Activated naive CD4-positive, alpha-beta T cell treated with anti-CD3 and anti-CD28 coated beads, Interleukin-2, amount 10 ng/mL, durations not matched to agents 7 days and 5 days (primary cell): Measurements from ENCODE around the gene SCARB1.

Source experiments
- CTCF ChIA-PET: fragments of 350-600 bp; sonication (Branson Sonifier 250); formaldehyde crosslinking; loops from one replicate; lab custom pipeline; 2021; ENCODE audit warnings: antibody characterized with exemption; lab: Charles Lee
- DNase-seq: peaks from one replicate; pipeline ENCODE4 v3.0.0-alpha.2; 2020
- H3K27ac Mint-ChIP-seq: one replicate; pipeline ENCODE4 v1.8.0; 2021; ENCODE audit warnings: mild to moderate bottlenecking, moderate library complexity, mixed read lengths
- H3K27me3 Mint-ChIP-seq: one replicate; pipeline ENCODE4 v1.8.0; 2021; ENCODE audit warnings: mild to moderate bottlenecking, mixed read lengths
- H3K36me3 Mint-ChIP-seq: one replicate; pipeline ENCODE4 v1.8.0; 2021; ENCODE audit warnings: mixed read lengths
- H3K4me1 Mint-ChIP-seq: one replicate; pipeline ENCODE4 v1.8.0; 2021; ENCODE audit warnings: mixed read lengths
- H3K4me3 Mint-ChIP-seq: one replicate; pipeline ENCODE4 v1.8.0; 2021; ENCODE audit warnings: mild to moderate bottlenecking, moderate library complexity, mixed read lengths
- H3K9me3 Mint-ChIP-seq: one replicate; pipeline ENCODE4 v1.8.0; 2021; ENCODE audit warnings: mixed read lengths

SCARB1 gene

GRCh38 chr12:124833693-124834122 is 30.0 kb downstream of the SCARB1 start:
- Mint-ChIP-seq H3K4me3 (no peak overlapping the region), H3K4me1 (no peaks in the 10 kb centered on the region), H3K27ac (no peak overlapping the region), H3K36me3 (no peaks in the 10 kb centered on the region), H3K27me3 (no peaks in the 10 kb centered on the region), H3K9me3 (no peaks in the 10 kb centered on the region)
- CTCF ChIA-PET, result no interaction called here
- no peak for DNase-seq

GRCh38 chr12:124832856-124833255 is 30.8 kb downstream of the SCARB1 start:
- DNase-seq, result no peak
- no peaks in the 10 kb centered on the region for H3K36me3 Mint-ChIP-seq
- no peaks in the 10 kb centered on the region for H3K9me3 Mint-ChIP-seq
- CTCF ChIA-PET, result no interaction called here
- H3K27me3 Mint-ChIP-seq, result no peaks in the 10 kb centered on the region
- H3K4me1 Mint-ChIP-seq, result no peaks in the 10 kb centered on the region
- no peak overlapping the region for H3K27ac Mint-ChIP-seq
- H3K4me3 Mint-ChIP-seq, result no peak overlapping the region

- Mint-ChIP-seq H3K9me3 (no peaks in the 10 kb centered on the region), H3K4me1 (no peaks in the 10 kb centered on the region), H3K27me3 (no peaks in the 10 kb centered on the region), H3K36me3 (no peaks in the 10 kb centered on the region), H3K27ac (no peak overlapping the region), H3K4me3 (no peak overlapping the region)
- CTCF ChIA-PET, result no interaction called here
- no peak for DNase-seq
Observed at GRCh38 chr12:124831590-124831989, 32.1 kb downstream of the SCARB1 start.

DNA sequence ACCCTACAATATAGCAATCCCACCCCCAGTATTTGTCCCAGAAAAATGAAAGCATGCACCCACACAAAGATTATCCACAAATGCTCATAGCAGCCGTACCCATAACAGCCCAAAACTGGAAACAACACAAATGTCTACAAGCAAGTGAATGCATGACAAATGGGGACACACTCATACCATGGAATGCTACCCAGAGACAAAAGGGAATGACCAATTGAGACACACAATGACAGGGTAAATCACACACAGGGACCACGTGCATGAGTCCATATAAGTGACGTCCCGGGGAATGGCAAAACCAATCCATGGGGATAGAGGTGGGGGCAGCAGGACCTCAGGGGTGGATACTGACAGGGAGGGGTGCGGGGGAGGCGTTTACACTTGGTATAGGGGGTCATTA is 33.4 kb downstream of the SCARB1 start:
- no peaks in the 10 kb centered on the region for H3K4me1 Mint-ChIP-seq
- no peak overlapping the region for H3K4me3 Mint-ChIP-seq
- CTCF ChIA-PET, result no interaction called here
- no peaks in the 10 kb centered on the region for H3K36me3 Mint-ChIP-seq
- H3K9me3 Mint-ChIP-seq, result no peaks in the 10 kb centered on the region
- no peak for DNase-seq
- no peaks in the 10 kb centered on the region for H3K27me3 Mint-ChIP-seq
- no peak overlapping the region for H3K27ac Mint-ChIP-seq

DNA sequence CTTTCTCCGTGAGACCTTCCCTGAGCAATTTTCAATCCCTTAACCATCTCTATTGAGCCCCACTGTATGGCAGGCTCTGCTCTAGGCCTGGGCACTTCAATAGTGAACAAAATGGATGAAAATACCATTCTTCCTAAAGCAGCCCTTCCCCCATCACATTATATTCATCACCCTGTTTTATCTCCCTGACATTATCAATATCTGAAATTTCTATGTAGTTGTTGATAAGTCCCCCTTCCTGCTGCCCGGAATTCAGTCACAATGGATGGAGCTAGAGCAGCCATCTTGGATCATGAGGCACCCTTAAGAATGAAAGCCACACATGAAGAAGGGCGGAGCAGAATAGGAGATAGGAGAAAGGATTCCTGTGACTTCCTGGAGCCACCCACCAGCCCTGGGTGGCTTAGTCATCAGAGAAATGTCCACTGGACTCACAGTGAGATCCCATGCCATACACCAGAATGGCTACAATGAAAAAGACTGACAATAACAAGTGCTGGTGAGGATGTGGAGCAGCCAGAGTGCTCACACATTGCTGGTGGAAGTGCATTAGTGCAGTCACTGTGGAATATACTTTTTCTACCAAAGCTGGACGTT is 33.9 kb downstream of the SCARB1 start:
- no peaks in the 10 kb centered on the region for H3K36me3 Mint-ChIP-seq
- no peak overlapping the region for H3K27ac Mint-ChIP-seq
- CTCF ChIA-PET, result interaction anchor here (1.0 kb wide), 1 partner anchor 18 kb away, joined by 3 read pairs; no protein-coding TSS in a partner anchor
- no peaks in the 10 kb centered on the region for H3K9me3 Mint-ChIP-seq
- H3K4me1 Mint-ChIP-seq, result no peaks in the 10 kb centered on the region
- no peaks in the 10 kb centered on the region for H3K27me3 Mint-ChIP-seq
- H3K4me3 Mint-ChIP-seq, result no peak overlapping the region
- DNase-seq, result no peak

DNA sequence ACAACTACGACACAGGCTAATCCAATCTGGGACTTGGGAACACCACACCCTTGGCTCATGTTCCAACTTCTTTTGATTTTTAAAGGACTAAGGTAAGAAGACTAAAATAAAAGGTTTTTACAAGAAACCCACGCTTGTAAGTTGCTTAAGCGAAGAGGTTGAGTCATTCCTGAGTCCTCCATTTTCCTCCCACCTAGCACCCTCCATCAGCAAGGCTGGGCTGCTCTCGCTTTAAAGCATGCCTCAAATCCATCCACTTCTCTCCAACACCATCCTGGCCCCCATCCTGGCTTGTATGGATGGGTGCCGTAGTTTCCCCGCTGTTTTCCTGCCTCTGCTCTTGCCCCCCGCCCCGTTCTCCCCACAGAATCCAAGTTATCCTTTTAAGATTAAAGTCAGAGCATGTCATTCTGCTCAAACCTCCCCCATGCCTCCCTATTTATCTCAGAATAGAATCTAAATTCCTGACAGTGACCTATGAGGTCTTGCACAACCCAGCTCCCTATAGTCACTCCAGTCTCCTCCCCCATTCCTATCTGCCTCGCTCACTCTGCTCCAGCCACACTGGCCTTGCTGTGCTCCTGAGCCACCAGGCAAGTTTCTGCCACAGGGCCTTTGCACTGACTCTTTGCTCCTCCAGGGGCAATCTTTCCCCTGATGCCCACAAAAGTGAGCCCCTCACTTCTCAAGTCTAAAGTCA is 34.5 kb downstream of the SCARB1 start:
- H3K9me3 Mint-ChIP-seq, result no peaks in the 10 kb centered on the region
- no peak overlapping the region for H3K4me3 Mint-ChIP-seq
- H3K27me3 Mint-ChIP-seq, result no peaks in the 10 kb centered on the region
- DNase-seq, result no peak
- no peaks in the 10 kb centered on the region for H3K36me3 Mint-ChIP-seq
- H3K27ac Mint-ChIP-seq, result no peak overlapping the region
- CTCF ChIA-PET, result interaction anchor here (1.0 kb wide), 1 partner anchor 17 kb away, joined by 3 read pairs; no protein-coding TSS in a partner anchor
- H3K4me1 Mint-ChIP-seq, result no peaks in the 10 kb centered on the region

DNA sequence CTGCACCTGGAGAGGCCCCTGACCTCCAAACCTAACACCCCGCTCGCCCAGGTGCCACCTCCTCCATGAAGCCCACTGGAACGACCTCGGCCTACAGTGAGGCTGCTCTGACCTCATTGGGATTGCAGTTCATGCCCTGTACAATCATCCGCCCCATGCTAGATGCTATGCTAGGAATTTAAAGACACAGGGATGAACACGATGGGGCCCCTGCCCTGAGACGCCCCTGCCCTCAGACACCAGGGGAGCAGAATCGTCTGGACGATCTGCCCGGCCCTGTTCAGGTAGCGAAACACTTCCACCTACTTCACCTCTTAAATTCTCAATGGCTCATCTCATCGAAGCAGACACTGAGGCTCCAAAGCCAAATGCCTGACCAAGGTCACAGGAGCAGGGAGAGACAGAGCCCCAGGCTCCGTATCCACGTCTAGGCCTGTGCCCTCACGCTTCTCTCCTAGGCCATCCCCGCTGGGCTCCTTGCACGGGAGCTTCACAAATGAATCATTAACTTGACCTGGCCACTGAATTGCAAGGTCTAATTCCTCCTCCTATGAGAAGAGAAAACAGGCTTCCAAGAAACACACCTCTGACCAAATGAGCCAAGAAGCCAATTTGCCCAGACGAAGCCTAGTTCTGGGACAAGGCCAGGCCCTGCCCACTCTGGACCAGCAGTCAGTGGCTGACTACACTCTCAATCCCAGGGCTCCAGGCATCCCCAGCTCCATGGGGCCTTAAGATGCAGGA is 35.2 kb downstream of the SCARB1 start:
- Mint-ChIP-seq H3K9me3 (no peaks in the 10 kb centered on the region), H3K27ac (no peak overlapping the region), H3K27me3 (no peaks in the 10 kb centered on the region), H3K36me3 (no peaks in the 10 kb centered on the region), H3K4me3 (no peak overlapping the region), H3K4me1 (no peaks in the 10 kb centered on the region)
- CTCF ChIA-PET, result interaction anchor here (0.6 to 1.0 kb wide), 2 partner anchors 13 to 16 kb away, joined by 3 read pairs; no protein-coding TSS in a partner anchor
- no peak for DNase-seq

DNA sequence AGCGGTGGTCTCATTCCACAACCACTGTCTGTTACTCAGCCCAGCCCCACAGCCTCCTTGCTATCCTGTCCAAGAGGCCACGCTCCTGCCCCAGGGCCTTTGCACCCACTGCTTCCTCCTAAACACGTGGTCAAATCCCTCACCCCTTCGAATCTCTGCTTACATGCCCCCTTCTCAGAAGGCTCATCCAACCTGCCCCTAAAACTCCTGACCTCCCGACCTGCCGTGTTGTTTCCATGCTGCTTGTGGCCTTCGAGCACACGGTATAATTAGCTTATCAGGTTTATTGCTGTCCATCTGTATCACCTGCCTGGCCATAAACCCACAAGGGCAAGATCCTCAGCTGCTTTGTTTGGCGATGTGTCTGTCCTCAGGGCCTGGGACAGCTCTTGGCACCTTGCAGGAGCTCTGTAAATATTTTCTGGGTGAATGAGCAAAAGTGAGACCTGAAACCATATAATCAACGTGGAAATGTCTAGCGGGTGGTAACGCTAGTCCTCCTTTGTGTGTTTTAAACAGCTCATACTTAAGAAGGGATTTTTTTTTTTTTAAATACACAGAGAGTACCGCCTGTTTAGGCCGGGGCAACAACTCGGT is 36.0 kb downstream of the SCARB1 start:
- no peak for DNase-seq
- H3K4me3 Mint-ChIP-seq, result no peak overlapping the region
- CTCF ChIA-PET, result interaction anchor here (0.6 to 0.7 kb wide), 2 partner anchors 11 to 13 kb away, joined by 3 read pairs; no protein-coding TSS in a partner anchor
- H3K27ac Mint-ChIP-seq, result no peak overlapping the region
- no peaks in the 10 kb centered on the region for H3K9me3 Mint-ChIP-seq
- no peaks in the 10 kb centered on the region for H3K36me3 Mint-ChIP-seq
- no peaks in the 10 kb centered on the region for H3K27me3 Mint-ChIP-seq
- H3K4me1 Mint-ChIP-seq, result no peaks in the 10 kb centered on the region

GRCh38 chr12:124824195-124824594 is 39.5 kb downstream of the SCARB1 start:
- Mint-ChIP-seq H3K27ac (no peak overlapping the region), H3K36me3 (no peaks in the 10 kb centered on the region), H3K4me1 (no peaks in the 10 kb centered on the region), H3K4me3 (no peak overlapping the region), H3K27me3 (peaks cover 3% of the 10 kb centered on the region), H3K9me3 (no peaks in the 10 kb centered on the region)
- CTCF ChIA-PET, result no interaction called here
- no peak for DNase-seq

GRCh38 chr12:124823272-124823970 is 40.2 kb downstream of the SCARB1 start:
- H3K9me3 Mint-ChIP-seq, result no peaks in the 10 kb centered on the region
- H3K27ac Mint-ChIP-seq, result no peak overlapping the region
- no peaks in the 10 kb centered on the region for H3K4me1 Mint-ChIP-seq
- no peak for DNase-seq
- H3K27me3 Mint-ChIP-seq, result peaks cover 3% of the 10 kb centered on the region
- H3K36me3 Mint-ChIP-seq, result no peaks in the 10 kb centered on the region
- CTCF ChIA-PET, result no interaction called here
- no peak overlapping the region for H3K4me3 Mint-ChIP-seq

GRCh38 chr12:124822218-124822617 is 41.4 kb downstream of the SCARB1 start:
- CTCF ChIA-PET, result no interaction called here
- H3K36me3 Mint-ChIP-seq, result no peaks in the 10 kb centered on the region
- H3K27me3 Mint-ChIP-seq, result peaks cover 3% of the 10 kb centered on the region
- no peaks in the 10 kb centered on the region for H3K9me3 Mint-ChIP-seq
- no peaks in the 10 kb centered on the region for H3K4me1 Mint-ChIP-seq
- no peak overlapping the region for H3K4me3 Mint-ChIP-seq
- no peak for DNase-seq
- no peak overlapping the region for H3K27ac Mint-ChIP-seq

GRCh38 chr12:124821252-124822200 is 42.1 kb downstream of the SCARB1 start:
- no peaks in the 10 kb centered on the region for H3K36me3 Mint-ChIP-seq
- no peaks in the 10 kb centered on the region for H3K4me1 Mint-ChIP-seq
- no peak for DNase-seq
- CTCF ChIA-PET, result no interaction called here
- no peak overlapping the region for H3K4me3 Mint-ChIP-seq
- no peak overlapping the region for H3K27ac Mint-ChIP-seq
- H3K27me3 Mint-ChIP-seq, result peaks cover 3% of the 10 kb centered on the region
- H3K9me3 Mint-ChIP-seq, result no peaks in the 10 kb centered on the region

DNA sequence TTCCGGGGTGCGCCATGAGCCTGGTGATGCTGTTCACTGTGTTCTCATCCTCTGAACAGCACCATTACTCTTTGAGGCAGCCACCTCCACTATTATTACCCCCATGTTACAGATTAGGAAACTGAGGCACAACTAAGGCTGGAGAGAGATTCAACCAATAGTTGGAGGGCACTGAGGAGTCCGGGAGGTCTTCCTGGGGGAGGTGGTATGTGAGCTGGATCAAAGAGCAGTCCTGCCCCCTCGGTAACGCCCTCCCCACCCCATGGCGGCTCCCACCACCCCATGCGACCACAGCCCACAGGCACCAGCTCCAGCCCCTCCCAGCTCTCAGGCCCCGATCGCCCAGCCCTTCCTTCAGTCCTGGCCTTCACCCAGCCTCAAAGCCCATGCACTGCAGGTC is 43.5 kb downstream of the SCARB1 start:
- Mint-ChIP-seq H3K27ac (no peak overlapping the region), H3K36me3 (no peaks in the 10 kb centered on the region), H3K9me3 (no peaks in the 10 kb centered on the region), H3K27me3 (peaks cover 3% of the 10 kb centered on the region), H3K4me1 (no peaks in the 10 kb centered on the region), H3K4me3 (no peak overlapping the region)
- CTCF ChIA-PET, result no interaction called here
- no peak for DNase-seq
